GM10266 (cell line): ENCODE results near the gene TTC29.

Experiments
- DNase-seq: peaks from one replicate; pipeline ENCODE4 v3.0.0; 2012; ENCODE audit errors: extremely low spot score
- TF ChIP-seq, protein P1 (sequence below): IDR thresholded peaks from 2 replicates; pipeline ENCODE4 v1.5.1; 2012; ENCODE audit warnings: mild to moderate bottlenecking, low read depth; ENCODE audit not compliant: control insufficient read depth, insufficient read depth; ENCODE audit errors: missing control alignments

Gene TTC29

DNA sequence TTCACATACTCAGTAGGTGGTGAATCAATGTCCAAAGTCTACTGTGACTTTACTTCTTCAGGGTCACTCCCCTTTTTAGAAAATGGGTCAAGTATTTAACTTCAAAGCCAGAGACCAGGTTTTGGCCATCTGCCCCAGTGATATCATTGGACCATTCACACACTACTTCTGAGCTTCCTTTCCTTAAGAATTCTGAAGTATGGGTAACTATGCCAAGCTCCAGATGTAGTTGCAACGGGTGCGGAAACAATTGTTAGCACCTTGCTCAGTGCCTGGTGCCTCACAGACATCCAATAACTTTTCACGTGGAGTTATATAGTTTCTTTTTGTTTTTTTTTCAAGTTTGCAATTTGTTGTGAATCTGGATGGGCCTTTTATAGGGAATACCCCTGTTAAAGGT, 62.6 kb downstream of the TTC29 start:
- TF ChIP-seq, protein P1, sequence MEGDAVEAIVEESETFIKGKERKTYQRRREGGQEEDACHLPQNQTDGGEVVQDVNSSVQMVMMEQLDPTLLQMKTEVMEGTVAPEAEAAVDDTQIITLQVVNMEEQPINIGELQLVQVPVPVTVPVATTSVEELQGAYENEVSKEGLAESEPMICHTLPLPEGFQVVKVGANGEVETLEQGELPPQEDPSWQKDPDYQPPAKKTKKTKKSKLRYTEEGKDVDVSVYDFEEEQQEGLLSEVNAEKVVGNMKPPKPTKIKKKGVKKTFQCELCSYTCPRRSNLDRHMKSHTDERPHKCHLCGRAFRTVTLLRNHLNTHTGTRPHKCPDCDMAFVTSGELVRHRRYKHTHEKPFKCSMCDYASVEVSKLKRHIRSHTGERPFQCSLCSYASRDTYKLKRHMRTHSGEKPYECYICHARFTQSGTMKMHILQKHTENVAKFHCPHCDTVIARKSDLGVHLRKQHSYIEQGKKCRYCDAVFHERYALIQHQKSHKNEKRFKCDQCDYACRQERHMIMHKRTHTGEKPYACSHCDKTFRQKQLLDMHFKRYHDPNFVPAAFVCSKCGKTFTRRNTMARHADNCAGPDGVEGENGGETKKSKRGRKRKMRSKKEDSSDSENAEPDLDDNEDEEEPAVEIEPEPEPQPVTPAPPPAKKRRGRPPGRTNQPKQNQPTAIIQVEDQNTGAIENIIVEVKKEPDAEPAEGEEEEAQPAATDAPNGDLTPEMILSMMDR = no peak
- no peak for DNase-seq

DNA sequence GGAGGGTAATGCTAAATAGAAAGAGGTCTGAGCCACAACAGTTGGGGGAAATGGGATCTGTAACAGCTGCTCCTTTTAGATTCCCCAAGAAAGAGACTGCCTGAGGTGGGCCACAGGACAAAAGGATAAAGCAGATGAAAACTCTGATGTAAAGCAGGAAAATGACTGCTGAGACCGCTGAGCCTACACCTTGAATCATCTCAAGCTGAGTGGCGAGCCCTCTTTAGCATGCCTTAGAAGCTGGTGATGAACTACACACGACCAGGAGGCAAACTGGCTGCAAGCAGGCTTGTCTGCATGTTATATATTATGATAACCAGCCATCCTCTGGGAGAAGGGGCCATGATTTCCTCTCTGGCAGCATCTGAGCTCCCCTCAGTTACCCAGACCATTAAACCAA, 88.4 kb downstream of the TTC29 start:
- TF ChIP-seq, protein P1 = no peak
- no peak for DNase-seq

DNA sequence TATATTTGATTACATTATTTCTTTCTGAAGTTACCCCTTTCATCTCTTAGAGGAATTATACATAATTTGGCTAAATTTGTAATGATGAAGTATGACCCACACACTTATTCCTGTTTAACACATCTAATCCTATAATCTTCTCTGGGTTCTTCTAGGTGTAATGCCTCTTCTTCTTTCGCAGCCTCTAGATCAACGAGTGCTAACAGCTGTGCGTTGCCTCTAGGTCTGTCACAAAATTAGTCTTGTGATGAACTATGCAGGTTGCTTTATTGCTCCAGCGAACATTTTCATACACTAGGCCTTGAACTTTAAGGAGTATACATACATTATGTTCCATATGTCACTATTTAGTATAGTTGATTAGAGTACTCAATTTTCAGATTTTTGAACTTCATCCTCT, 89.9 kb downstream of the TTC29 start:
- no peak for DNase-seq
- TF ChIP-seq, protein P1 = no peak

DNA sequence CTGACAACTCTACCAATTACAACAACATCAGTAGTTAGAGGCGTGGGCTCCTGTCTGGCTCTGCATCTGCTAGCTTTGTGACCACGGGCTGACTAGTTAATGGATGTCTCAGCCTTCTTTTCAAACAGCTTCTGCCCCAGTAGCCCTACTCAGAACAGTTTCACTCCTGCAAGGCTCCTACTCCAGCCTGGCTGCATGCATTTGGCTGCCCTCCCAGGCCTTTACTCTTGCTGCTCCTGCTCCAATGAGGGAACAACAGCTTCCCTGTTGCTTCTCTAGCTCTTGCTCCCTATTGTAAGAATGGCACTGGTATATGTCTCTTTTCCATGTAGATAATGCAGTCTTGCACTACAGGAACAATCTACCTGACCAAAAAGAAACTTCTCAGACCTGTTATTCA, 93.3 kb downstream of the TTC29 start:
- TF ChIP-seq, protein P1 = no peak
- no peak for DNase-seq

DNA sequence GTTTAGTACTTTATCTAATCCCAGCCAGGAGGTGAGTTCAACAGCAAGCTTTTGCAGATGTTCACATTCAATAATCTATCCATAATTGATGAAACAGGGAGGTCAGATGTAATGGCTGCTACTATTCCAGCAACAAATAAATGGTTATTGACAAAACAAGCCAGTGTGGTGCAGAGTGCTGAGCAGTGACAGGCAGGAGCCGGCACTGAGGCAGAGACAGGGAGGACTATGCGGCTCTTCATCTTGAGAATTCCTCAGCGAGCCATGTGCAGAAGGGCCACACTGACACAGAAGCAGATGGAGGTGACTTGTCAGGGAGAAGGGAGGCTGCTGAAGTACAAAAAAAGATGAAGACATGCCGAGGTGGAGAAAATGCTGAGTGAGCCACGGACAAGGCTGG, 98.3 kb downstream of the TTC29 start:
- no peak for DNase-seq
- TF ChIP-seq, protein P1 = no peak

DNA sequence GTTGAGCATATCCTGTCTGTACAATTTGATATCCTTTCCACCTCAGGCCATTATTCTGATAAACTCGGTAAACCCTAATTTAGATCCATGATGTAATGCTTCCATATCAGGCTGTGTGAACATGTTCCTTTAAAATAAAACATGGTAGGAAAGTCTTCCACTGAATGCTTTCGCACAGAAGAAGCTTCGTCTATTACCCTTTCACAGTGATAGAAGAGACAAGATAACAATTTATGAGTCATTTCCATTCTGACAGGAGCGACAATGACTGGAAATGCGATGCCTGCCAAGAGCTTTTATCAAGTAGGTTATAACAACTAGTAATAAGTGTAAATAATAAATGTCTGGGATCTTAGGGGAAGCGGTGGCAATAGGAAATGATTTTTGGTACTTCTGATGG, 98.8 kb downstream of the TTC29 start:
- DNase-seq = no peak
- TF ChIP-seq, protein P1 = no peak

DNA sequence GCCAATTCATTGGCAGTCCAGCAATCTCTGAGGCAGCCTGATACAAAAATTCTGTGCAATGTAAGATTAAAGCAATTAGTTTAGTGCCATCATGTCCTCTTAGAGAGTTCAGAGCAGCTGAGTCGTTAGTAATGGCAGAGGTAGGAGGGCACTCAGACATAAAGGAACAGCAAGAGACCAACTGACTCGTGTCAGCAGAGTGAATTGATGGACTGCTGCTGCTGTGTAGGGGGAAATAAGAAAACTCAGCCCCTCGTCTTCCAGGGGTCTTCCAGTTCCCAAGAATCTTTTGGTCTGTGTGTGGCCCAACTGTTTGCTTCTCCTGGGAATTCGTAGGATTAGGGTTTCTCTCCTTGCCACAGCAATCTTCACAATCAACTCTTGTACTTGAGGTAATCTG, 100.9 kb downstream of the TTC29 start:
- DNase-seq = no peak
- TF ChIP-seq, protein P1 = no peak

DNA sequence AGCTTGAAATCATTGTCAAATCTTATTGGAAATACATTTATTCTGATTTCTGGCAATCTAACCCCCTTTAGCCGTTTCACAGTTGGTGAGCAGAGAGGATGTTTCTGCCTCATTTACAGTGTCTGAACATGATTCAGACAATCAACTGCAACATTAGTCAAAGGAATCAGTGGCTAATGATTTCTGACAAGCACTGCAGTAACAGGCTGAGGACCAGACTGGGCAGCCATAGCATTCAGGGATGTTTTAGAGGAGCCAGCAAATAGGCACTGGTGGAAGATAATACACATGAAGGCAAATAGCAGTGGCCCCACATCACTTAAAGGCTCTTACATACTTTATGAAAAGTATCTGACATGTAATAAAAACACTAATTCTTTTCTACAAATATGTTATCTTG, 102.8 kb downstream of the TTC29 start:
- TF ChIP-seq, protein P1 = no peak
- DNase-seq = no peak
